NB4 (cell line): ENCODE measurements around the gene CCDC87.

ENCODE experiments used
- CTCF ChIP-seq: IDR thresholded peaks from one replicate; pipeline ENCODE4 v1.5.1; 2012; ENCODE audit warnings: low read depth, low read length
- MAX ChIP-seq: IDR thresholded peaks from 2 replicates; pipeline ENCODE4 v1.6.1; 2011; ENCODE audit warnings: low read depth, low read length
- POLR2A ChIP-seq: IDR thresholded peaks from 2 replicates; pipeline ENCODE4 v1.6.1; 2011; ENCODE audit warnings: mild to moderate bottlenecking; ENCODE audit not compliant: insufficient read length; ENCODE audit errors: extremely low read depth

GRCh38 chr11:66600631-66601233 is 7.9 kb upstream of the CCDC87 start:
- TF ChIP-seq CTCF = no peak
- TF ChIP-seq POLR2A = no peak
- no peak for TF ChIP-seq MAX
